Left ventricle myocardium superior (tissue), 1 donor: ENCODE results near the gene PURB. TPM values are rescaled to one million over a fixed set of nuclear protein-coding genes. Genes with fewer than 3 reads are reported as not detected.
"Not testable (repeated sequence)": the region's sequence is repeated elsewhere in the genome, so short reads cannot be mapped to it uniquely, and the experiment has no call there.

Experiments used
- ATAC-seq: fragments of 200-7000 bp; cut with Tn5 transposase; one replicate; pipeline ENCODE4 v1.9.1; 2020; ENCODE audit warnings: mild to moderate bottlenecking, moderate library complexity
- DNase-seq: peaks from one replicate; pipeline ENCODE4 v3.0.0-alpha.2; 2020
- intact Hi-C: fragments of 100-400 bp; cut with micrococcal nuclease; formaldehyde crosslinking; loops from one replicate; pipeline ENCODE4 v1.11.0; 2022
- long read RNA-seq: library from polyadenylated mRNA; unstranded; transcript quantifications from one replicate; pipeline ENCODE4 v2.0.0, GENCODE V29; 2021
- total RNA-seq: library from RNA; stranded (reverse); fragmentation: NEBNext Ultra II Directional; extraction: Animal tissue kit (Norgen Biotek cat#: 25700); gene quantifications from one replicate; pipeline ENCODE4 v1.2.1, GENCODE V29; 2021
- donor health status: DM: no; HTN: yes; CAD: no; lungs with severe emphysema.

Gene PURB
- total RNA-seq: 15.7 TPM
- long read RNA-seq, full-length matches to known transcripts: 39 of 39 reads
- long read RNA-seq, partial matches to known transcripts: 0 of 39 reads
- long read RNA-seq, other reads (novel, unspliced or antisense): 0 of 39 reads

DNA sequence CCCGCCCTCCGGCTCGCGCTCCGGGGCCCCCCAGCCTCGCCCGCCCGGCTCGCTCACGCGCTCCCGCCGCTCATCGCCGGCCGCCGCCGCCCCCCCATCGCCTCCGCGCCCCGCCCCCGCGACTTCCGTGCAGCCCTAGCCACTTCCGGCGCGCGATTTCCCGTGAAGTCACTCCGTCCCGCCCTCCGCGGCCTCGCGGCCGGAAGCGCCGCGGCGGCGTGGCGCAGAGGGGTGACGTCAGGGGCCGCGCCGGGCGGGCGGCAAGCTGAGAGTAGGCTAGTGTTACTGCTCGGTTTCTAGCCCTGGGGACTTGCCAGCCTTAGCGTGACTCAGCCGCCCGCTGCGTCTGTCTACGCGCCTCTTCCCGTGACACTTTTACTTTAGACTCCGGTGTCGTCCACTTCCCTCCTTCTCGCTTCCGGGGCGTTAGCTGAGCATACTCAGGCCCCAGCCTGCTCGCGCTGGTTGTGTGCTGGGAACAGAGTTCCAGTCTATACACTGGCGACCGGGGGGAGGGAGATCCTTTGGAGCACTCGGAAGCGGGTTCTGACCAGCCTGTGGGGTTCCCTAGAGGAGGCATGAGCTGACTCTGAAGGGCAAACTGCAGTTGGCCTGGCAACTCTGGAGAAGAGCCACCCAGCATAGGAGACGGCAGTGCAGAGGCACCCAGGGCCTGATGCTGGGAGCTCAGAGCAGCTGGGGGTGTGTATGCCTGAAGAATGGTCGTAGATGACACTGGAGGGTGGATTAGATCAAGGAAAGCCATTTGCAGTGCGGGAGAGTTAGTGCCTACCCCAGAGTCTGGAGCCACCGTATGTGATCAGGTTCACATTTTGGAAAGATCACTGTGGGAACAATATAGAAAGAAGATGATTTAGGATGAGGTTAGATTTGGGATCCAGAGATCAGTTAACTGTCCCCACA lies at the start of gene PURB:
TSS of gene PURB (minus strand) at position 137 of the 924 bp plus-strand sequence. CDS start 182 bp downstream, outside the sequence.
- DNase-seq (peak; percentile 97), ATAC-seq (peak; percentile 97)
- intact Hi-C loops: no loop called here

DNA sequence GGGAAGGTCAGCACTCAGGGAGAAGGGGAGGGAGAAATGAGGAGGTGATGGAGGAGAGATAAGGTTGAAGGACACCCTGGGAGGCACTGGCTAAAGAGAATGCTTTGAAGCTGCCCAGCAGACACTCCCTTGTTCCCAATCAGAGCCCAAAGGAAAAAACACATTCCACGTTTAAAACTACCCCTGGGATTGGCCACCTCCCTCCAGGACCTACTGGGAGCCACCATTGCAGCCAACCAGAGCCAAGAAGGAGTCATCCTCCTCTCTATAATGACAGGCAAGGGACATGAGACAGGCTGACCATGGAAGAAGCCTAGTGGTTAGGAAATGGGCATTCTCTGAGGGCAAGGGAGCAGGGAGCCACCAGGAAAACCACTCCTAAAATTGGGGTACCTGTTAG lies 49.7 kb upstream of the PURB start:
- no peak for DNase-seq
- no peak for ATAC-seq

DNA sequence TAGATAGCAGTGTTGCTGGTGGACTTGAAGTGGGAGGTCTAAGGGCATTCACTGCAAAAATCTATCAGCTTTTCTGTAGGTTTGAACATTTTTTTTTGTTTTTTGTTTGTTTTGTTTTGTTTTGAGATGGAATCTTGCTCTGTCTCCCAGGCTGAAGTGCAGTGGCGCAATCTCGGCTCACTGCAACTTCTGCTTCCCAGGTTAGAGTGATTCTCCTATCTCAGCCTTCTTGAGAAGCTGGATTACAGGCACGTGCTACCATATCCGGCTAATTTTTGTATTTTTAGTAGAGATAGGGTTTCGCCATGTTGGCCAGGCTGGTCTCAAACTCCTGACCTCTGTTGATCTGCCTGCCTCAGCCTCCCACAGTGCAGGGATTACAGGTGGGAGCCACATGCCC lies 49.2 kb upstream of the PURB start:
- DNase-seq, ATAC-seq, intact Hi-C loops: not testable (repeated sequence)

More for the DNA sequence above, 49.7 kb upstream of the PURB start:
- intact Hi-C loops: no loop called here

DNA sequence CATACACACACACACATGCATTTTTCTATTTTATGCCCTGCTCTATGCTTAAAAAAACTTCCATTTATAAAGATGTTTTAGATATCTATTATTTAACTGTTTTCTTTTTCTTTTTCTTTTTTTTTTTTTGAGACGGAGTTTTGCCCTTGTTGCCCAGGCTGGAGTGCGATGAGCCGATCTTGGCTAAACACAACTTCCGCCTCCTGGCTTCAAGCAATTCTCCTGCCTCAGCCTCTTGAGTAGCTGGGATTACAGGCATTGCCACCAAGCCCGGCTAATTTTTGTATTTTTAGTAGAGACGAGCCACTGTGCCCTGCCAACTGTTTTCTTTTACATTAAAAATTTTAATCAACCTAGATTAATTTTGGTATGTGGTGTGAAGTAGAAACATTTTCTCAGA lies 45.6 kb upstream of the PURB start:
- intact Hi-C loops: no loop called here
- ATAC-seq (no peak), DNase-seq (no peak)

DNA sequence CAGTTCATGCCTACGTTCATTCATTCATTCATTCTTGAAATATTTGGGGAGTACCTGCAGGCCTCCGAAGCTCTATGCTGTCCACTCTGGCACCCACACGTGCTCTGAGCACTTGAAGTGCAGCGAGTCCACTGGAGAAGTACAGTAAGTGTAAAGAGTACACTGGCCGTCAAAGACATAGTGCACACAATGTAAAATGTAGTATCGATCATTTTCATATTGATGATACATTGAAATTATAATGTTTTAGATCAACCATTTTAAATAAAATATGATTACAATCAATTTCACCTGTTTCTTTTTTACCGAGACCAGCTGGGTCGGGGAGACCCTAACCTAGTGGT lies 37.0 kb upstream of the PURB start:
- DNase-seq (no peak), ATAC-seq (peak; percentile 31)
- intact Hi-C loops: loop anchor here (5.0 to 10.0 kb wide), 2 partner anchors 58 to 335 kb away; no protein-coding TSS in a partner anchor

DNA sequence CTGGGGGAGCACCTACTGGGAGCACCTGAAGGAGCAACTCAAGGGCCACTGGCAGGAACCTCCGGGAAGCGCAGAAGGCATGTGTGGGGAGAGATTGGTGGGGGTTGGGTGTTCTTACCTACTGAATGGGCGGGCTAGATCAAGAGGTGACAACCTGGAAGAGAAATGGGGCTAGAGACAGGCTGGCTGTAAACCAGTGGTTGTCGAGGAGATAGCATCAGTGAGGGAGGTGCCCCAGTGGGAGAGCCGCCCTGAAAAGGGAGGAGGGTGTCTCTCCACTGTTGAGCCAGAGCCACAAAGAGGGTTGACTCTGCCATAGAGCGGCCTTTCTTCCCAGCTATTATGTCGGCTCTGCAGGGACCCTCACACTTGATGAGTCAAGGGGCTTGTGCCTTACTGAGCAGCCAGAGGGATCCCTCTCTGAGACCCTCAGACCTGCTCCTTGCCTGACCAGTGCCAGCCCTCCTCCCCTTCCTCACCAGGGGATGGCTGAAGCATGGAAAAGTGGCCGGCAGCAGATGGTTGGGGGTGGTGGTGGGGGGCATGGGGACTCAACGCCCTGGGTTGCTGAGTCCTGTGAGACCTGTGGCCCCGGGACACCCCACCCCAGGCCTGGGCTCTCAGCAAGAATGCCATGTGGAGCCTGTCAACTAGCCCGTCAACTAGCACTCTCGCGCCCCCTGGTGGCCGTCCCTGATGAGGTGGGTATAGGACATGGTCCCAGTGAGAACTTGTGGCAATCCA lies 36.4 kb upstream of the PURB start:
- peak; percentile 96 for ATAC-seq
- intact Hi-C loops: loop anchor here (5.0 to 10.0 kb wide), 2 partner anchors 57 to 334 kb away; no protein-coding TSS in a partner anchor

DNA sequence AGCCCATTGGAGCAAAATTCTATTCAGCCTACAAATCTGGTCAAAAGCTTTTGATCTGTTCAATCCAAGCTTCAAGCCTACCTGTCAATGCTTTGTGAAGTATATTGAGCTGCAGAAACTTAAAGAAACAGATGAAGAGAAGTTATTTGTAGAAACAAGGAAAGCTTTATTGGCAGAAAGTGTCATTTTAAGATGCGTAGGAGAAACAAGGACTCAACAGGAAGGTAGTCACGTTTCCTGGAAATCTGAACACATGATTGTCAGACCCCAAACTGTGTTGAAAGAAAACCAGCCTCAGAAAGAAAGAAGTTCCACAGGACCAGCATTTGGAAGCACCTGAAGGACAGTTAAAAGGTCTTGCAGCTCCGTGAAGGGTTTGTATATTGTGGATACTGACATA lies 34.8 kb upstream of the PURB start:
- intact Hi-C loops: loop anchor here (5.0 to 10.0 kb wide), 2 partner anchors 55 to 333 kb away; no protein-coding TSS in a partner anchor
- ATAC-seq (no peak), DNase-seq (no peak)

More for the DNA sequence above, 36.4 kb upstream of the PURB start:
- DNase-seq: peak; percentile 96

DNA sequence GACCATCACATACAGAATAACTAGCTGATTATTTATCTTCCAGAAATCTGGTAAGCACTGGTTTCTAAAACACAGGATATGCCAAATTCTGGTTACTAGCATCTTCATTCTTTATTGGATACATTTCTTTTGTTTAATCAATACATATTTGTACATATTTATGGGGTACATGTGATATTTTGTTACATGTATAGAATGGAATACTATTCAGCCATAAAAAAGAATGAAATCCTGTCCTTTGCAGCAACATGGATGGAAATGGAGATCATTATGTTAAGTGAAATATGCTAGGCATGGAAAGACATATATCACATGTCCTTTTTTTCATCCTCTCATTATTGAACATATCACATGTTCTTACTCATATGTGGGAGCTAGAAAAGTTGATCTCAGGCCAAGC lies 32.7 kb upstream of the PURB start:
- intact Hi-C loops: no loop called here
- DNase-seq: no peak
- ATAC-seq: no peak

DNA sequence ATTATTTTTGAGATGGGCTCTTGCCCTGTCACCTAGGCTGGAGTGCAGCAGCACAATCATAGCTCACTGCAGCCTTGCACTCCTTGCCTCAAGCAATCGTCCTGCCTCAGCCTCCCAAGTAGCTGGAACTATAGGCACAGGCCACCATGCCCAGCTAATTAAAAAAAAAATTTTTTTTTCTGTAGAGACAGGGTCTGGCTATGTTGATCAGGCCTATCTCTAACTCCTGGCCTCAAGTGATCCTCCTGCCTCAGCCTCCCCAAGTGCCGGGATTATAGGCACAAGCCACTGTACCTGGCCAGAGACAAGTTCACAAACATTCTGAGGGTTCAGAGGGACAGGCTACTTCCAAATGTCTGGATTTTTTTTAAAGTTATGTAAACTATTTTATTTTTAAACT lies 32.1 kb upstream of the PURB start:
- DNase-seq (no peak), ATAC-seq (no peak)
- intact Hi-C loops: no loop called here

DNA sequence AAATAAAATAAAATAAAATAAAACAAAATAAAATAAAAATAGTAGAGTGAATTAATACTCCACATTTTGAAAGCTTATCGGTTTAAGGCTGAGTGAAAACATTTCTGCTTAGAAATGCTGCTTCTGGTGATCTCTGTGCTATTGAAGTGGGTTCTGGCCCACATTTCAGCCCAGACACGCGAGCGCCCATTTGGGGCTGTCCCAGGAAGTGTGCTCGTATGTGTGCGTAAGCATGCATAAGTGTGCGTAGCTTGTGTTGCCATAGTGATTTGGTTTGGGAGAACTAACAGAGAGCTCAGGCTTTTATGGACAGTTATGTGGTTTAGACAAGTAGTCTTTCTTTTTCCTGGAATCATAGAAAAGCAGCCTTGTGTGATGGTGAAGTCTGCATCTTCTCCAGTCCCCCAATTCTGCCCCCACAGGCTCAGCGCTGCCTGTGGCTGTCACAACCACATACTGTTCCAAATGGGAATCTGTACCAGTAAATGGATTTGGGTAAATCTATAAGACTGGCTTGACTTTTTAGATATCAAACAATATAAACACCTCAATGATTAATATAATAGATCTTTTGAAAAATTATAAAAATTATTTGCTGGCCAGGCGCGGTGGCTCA lies 29.8 kb upstream of the PURB start:
- DNase-seq: no peak
- ATAC-seq: no peak
- intact Hi-C loops: no loop called here

DNA sequence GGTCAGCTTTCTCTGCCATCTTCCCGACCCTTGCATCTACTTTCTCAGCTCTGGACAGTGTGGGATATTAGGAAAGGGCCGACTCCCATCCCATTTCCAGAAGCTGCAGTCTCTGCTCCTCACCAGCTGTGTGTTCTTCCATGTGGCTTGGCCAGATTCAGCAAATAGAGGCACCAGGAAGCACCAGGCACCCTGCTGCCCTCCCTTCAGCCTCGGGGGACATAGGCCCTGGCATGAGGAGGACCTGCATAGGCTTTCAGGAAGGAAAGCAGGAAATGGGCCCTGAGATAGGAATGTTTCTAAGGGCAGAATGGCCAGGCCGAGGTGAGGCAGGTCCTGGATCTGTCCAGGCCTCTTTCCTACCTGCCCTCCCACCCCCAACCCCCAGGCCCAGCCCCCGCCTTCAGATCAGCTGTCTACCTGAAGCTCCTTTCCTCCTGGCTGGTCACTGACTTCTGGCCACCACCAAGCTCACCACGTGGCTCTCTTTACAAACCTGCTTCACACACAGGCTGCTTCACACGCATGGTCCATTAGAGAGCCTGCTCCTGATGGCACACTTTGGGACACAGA lies 27.5 kb upstream of the PURB start:
- intact Hi-C loops: no loop called here
- ATAC-seq: no peak

DNA sequence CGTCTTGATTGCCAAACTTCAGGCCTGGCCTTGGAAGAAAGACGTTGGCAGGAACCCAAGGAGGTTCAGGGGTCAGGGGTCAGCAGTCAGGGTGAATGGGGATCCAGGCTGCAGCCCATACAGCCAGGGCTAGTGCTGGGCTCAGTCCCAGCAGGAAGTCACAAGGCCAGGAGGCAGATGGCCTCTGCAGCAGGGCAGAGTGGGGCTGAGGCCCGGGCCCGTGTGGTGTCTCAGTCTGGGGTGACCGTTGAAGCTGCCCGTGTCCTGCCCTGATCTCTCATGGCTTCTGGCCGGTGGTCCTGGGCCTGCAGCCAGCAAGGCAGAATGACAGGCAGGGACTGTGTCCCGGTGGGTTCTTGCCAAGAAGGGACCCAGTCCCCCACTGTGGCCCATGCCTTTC lies 26.6 kb upstream of the PURB start:
- DNase-seq (peak; percentile 37), ATAC-seq (no peak)
- intact Hi-C loops: no loop called here

More for the DNA sequence above, 27.5 kb upstream of the PURB start:
- DNase-seq: no peak

DNA sequence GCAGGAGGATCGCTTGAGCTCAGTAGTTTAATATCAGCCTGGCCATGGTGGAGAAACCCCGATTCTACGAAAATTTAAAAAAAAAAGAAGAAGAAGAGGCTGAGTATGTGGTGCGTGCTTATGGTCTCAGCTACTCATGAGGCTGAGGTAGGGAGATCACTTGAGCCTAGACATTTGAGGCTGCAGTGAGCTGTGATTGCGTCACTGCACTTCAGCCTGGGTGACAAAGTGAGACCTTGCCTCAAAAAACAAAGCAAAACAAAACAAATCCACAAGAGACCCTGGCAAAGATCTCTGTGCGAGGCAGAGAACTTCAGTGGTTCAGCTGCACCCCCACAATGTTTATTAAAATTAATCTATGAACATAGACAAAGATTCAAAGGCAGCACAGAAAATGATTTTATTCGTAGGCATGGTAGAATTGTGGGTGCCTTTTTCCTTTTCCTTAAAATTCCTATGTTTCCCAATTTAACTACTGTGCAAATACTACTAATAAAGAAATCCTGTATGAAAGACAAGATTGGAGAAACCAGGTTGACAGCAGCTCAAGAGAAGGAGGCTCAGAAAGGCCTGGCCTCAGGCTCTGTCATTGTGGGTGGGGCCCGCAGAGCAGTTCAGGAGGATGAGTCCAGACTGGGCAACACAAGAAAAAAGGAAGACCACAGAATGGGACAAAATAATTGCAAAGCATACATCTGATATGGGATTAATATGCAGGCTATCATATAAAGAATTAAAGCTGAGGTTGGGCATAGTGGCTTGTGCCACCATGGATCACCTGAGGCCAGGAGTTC lies 24.5 kb upstream of the PURB start:
- intact Hi-C loops: no loop called here
- DNase-seq: no peak

DNA sequence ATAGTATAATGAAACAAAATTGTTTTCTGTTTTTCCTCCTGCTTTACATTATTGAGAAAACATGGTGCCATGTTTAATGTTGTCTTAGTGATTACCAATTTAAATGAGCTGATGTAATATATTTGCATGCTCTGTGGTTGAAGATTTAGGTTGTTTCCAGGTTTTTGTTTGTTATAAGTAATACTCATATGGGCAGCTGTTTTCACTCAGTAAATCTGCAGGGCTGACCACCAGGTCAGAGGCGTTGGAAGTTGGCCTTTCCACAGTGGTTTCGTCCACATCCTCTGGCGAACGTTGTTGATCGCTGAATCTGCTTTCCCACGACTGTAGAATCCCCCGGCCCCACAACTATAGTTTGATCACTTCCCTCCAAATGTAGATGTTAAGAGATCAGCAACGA lies 21.6 kb upstream of the PURB start:
- intact Hi-C loops: no loop called here
- ATAC-seq: no peak
- DNase-seq: no peak

More for the DNA sequence above, 24.5 kb upstream of the PURB start:
- no peak for ATAC-seq

DNA sequence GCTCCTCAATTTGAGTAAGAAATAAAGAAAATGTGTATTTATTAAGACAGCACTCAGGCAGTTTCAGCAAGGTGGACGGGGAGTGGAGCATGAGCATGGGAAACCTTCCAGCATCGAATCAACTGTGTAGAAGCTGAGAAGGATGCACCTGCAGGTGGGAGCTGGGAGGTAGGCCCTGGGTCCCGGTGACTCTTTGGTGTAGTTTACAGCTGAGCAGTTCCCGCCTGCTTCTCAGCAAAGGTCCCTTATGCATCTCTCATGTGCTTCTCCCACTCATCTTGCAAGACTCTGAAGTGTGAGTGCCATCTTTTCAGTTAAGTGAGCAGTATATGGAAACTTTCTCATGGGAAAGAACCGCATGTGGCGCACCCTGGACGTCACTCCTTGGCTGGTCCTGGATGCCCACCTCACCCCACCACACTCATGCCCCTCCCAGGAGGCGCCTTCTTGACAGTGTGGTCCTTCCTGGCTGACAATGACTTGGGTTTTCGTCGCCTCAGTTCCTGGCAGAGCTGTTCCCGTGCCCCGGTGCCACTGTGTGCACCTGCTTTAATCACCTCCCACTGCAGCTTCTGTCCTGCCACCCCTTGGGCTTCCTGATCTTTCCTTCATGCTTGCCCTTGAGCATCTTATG lies 19.8 kb upstream of the PURB start:
- DNase-seq (no peak), ATAC-seq (no peak)
- intact Hi-C loops: no loop called here

DNA sequence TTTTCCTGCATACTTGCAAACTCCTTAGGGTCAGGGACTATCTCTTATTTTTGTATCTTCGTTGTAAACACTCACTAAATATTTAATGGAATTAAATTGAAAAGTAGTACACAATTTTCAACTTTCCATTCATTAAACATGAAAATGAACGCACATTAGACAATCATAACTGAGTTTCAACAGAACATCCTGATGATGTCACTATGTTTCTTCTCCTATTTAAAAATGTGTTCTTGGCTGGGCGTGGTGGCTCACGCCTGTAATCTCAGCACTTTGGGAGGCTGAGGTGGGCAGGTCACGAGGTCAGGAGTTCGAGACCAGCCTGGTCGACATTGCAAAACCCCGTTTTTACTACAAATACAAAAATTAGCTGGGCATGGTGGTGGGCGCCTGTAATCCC lies 14.1 kb upstream of the PURB start:
- intact Hi-C loops: no loop called here
- DNase-seq: no peak
- no peak for ATAC-seq

DNA sequence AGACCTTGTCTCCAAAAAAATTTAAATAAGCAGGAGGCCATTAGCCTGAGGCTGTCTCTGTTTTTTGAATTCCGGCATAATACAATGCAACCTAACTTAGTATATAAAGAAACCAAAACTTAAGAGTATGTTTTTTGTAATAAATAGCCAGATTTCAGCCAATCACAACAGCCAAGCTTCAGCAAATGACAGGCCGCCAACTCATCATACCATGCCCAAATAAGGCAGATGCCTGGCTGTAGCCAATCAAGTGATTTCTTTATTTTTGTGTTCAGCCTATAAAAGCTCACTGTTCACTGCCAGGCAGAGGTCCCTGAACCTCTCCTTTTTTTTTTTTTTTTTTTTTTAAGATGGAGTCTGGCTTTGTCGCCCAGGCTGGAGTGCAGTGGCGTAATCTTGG lies 12.7 kb upstream of the PURB start:
- DNase-seq: no peak
- no peak for ATAC-seq
- intact Hi-C loops: no loop called here

DNA sequence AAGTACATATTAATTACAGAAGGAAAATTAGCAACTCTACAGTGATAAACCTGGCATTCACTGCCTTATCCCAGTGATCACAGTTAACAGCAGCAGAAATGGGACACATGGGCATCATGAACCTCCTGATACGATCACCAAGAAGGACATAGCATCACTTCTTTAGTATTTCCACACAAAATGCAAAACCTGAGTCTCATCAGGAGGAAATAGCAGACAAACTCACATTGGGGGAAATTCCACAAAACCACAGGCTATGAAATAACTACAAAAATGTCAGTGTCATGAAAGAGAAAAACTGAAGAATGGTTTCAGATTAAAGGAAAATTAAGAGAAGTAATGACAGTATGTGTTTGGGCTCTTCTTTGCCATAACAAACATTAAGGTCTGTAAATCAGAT lies 12.0 kb upstream of the PURB start:
- no peak for DNase-seq
- intact Hi-C loops: no loop called here
- no peak for ATAC-seq
